IPS-15b (cell line): ENCODE measurements around the gene CACNA2D2.

Source experiments
- H3K27me3 ChIP-seq: one replicate; pipeline ENCODE4 v1.6.1; 2013; ENCODE audit warnings: low read length; ENCODE audit not compliant: control insufficient read depth, insufficient read depth
- H3K36me3 ChIP-seq: one replicate; pipeline ENCODE4 v1.6.1; 2013; ENCODE audit warnings: low read length; ENCODE audit not compliant: control insufficient read depth, insufficient read depth
- H3K4me1 ChIP-seq: one replicate; pipeline ENCODE4 v1.6.1; 2013; ENCODE audit warnings: mild to moderate bottlenecking, low read length; ENCODE audit not compliant: control insufficient read depth, insufficient read depth
- H3K4me3 ChIP-seq: one replicate; pipeline ENCODE4 v1.5.1; 2013; ENCODE audit warnings: low read depth, low read length
- H3K9ac ChIP-seq: one replicate; pipeline ENCODE4 v1.6.1; 2013; ENCODE audit warnings: low read depth, mild to moderate bottlenecking, low read length
- H3K9me3 ChIP-seq: one replicate; pipeline ENCODE4 v1.6.1; 2013; ENCODE audit warnings: mild to moderate bottlenecking, low read length; ENCODE audit not compliant: control insufficient read depth, insufficient read depth

CACNA2D2 gene

DNA sequence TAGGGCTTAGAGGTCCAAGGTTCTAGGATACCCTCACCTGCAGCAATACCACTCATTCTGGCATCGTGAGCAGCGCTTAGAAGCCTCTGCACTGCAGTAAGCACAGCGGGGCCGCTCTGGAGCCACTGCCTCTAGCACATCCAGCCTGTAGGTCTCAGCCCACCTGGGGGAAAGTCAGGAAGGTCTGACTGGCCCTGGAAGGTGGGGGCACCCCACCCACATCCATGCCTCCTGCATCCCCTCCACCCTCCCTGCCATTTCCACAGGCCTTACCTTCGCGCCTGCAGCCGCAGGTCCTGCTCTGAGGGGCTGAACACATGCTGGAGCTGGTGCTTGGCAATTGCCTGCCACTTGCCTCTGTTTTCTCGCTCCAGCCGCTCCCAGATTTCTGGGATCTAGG is 161.9 kb downstream of the CACNA2D2 start:
- Histone ChIP-seq H3K9ac (no peak overlapping the region), H3K36me3 (no peaks in the 10 kb centered on the region), H3K4me3 (peak overlapping the region; percentile 58), H3K4me1 (peaks cover 3% of the 10 kb centered on the region), H3K9me3 (no peaks in the 10 kb centered on the region), H3K27me3 (peaks cover 77% of the 10 kb centered on the region)

DNA sequence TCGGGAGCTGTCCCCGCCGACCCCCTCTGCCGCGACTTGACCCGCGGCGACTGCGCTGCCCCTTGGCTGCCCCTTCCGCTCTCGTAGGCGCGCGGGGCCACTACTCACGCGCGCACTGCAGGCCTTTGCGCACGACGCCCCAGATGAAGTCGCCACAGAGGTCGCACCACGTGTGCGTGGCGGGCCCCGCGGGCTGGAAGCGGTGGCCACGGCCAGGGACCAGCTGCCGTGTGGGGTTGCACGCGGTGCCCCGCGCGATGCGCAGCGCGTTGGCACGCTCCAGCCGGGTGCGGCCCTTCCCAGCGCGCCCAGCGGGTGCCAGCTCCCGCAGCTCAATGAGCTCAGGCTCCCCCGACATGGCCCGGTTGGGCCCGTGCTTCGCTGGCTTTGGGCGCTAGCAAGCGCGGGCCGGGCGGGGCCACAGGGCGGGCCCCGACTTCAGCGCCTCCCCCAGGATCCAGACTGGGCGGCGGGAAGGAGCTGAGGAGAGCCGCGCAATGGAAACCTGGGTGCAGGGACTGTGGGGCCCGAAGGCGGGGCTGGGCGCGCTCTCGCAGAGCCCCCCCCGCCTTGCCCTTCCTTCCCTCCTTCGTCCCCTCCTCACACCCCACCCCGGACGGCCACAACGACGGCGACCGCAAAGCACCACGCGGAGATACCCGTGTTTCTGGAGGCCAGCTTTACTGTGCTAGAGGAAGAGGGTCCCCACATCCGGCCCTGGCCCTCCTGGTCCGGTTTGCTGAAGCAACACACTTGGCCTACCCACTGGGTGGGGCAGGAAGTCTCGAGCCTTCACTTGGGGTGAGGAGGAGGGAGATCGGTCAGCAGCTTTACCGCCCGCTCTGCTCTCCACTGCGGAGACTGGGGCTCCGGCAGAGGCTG is 162.7 kb downstream of the CACNA2D2 start, which contains the start of gene RASSF1:
RASSF1 (minus strand) TSS at position 389 of the 882 bp plus-strand sequence; CDS start at position 358, 31 bp downstream.
- Histone ChIP-seq H3K9ac (peak within 1 kb of the TSS; percentile 24), H3K4me3 (peak within 1 kb of the TSS; percentile 58), H3K27me3 (peaks cover 70% of the 10 kb centered on the region), H3K9me3 (no peaks in the 10 kb centered on the region), H3K4me1 (peaks cover 3% of the 10 kb centered on the region), H3K36me3 (no peaks in the 10 kb centered on the region)

DNA sequence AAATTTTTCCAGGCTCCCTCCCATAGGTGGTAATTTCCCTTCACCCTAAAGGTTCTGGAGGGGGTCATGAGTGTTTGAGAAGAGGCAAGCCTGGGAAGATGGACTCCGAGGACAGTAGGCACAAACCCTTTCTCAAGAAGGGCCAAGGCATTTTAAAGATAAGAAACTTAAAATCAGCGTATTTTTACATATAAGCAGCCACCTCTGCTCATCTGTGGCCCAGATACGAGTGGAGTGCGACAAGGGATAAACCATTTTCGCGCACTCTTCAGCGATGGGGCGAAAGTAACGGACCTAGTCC is 163.3 kb downstream of the CACNA2D2 start:
- Histone ChIP-seq H3K27me3 (peaks cover 67% of the 10 kb centered on the region), H3K4me1 (peaks cover 3% of the 10 kb centered on the region), H3K9ac (no peak overlapping the region), H3K4me3 (peak overlapping the region; percentile 58), H3K9me3 (no peaks in the 10 kb centered on the region), H3K36me3 (no peaks in the 10 kb centered on the region)

DNA sequence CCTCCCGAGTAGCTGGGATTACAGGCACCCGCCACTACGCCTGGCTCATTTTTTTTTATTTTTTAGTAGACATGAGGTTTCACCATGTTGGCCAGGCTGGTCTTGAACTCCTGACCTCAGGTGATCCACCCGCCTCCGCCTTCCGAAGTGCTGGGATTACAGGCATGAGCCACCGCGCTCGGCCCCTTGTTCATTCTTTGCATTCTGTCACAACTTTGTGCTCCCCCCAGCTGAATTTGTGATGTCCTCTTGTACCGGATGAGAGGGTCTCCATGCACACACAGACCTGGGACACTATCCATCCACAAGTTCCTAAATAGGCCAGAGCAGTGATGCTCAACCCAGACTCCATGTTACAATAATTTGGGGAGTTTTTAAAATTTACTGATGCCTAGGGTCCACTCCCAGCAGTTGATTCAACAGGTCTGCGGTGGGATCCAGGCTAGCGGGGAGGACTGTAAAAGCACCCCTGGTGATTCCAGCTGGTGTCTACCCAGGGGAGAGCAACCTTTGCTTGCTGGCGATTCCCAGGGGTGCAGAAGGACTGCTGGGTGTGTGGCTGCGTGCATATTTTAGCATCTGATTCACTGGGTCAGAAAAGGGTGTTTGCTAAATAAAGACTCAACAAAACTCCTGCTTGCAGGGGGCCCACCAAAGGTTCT is 163.8 kb downstream of the CACNA2D2 start:
- peaks cover 4% of the 10 kb centered on the region for H3K4me1 ChIP-seq
- peak overlapping the region; percentile 58 for H3K4me3 ChIP-seq
- H3K36me3 ChIP-seq: no peaks in the 10 kb centered on the region

DNA sequence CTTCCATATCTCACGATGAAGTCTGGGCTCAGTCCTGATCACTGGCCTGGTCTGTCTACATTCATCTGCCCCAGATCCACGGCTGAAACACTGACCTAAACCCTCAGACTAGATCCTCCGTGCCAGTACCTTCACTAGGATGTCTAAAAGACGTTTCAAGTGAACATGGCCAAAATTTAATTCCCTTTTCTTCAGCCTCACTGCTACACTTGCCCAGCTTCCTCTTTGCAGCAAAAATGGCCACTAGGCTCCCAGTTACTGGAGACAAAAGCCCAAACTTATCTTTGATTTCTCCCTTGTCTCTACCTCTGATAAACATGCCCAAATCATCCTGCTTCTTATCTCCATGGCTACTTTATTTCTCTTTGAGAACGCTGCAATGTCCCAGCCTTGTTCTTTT is 164.5 kb downstream of the CACNA2D2 start:
- Histone ChIP-seq H3K4me3 (no peak overlapping the region), H3K9me3 (no peaks in the 10 kb centered on the region), H3K4me1 (peaks cover 6% of the 10 kb centered on the region), H3K27me3 (peaks cover 56% of the 10 kb centered on the region), H3K36me3 (no peaks in the 10 kb centered on the region), H3K9ac (no peak overlapping the region)

More for the DNA sequence above, 163.8 kb downstream of the CACNA2D2 start:
- H3K27me3 ChIP-seq: peaks cover 62% of the 10 kb centered on the region
- H3K9ac ChIP-seq: no peak overlapping the region
- no peaks in the 10 kb centered on the region for H3K9me3 ChIP-seq

DNA sequence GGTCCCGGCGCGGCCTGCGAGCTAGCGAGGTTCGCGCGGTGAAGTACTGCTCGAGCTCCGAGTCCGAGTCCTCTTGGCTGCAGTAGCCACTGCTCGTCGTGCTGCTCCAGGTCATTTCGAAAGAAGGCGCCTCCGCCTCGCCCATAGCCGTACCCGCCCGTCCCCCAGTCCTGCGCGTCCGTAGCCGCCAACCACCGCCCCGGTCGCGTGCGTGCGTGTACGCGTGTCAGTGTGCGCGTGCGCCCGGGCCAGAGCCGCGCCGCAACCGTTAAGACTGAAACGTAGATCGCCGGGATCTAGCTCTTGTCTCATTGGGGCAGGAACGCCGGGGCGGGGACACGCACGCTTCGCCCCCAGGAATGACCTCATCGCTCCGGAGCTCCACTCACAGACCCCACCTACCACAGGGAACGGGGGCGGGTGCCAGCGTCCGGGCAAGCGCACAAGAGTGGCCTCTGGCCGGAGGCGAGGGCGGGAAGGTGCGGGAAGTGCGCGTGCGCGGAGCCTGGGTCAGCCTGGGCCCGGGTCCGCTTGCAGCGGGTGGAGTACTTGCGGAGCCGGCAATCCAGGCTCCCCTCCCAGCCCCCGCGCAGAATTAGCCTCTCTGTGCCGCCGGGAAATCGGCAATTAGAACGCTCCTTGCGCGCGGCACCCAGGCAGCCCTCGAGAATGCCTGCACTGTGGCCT is 166.1 kb downstream of the CACNA2D2 start:
- Histone ChIP-seq H3K9me3 (no peaks in the 10 kb centered on the region), H3K4me1 (peaks cover 6% of the 10 kb centered on the region), H3K27me3 (peaks cover 41% of the 10 kb centered on the region), H3K36me3 (peaks cover 5% of the 10 kb centered on the region), H3K9ac (peak overlapping the region; percentile 91), H3K4me3 (peak overlapping the region; percentile 95)

DNA sequence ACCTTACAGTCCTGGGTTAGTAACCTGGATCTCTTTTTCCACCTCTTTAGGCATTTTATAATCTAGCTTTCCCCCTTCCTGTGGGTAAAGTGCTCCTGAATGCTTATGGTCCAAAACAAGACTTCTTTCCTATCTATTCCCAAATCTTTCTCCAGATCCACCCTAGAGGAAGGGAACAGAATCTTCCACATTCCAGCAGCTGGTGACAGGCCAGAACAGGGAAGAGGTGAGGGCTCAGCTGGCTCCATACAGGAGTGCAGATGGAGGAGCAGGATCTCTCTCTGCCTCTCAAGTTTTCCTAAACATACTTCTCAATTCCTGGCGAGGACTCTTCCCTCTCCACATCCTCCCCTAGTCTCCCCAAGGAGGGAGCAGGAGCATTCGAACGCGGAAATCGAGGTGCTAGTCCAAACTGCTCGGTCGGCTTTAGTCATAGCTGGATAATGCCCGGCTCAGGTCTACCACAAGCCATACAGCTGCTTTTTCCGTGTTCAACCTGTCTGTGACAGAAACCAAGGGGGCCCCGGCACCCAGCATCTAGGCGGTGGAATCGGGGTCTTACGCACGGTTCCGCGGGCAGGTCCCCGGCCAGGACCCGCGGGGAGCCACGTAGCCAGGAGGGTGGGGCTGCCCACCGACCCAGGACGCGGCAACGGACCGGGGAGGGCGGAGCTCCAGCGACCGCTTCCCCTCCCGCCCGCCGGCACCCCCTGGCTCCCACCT is 166.8 kb downstream of the CACNA2D2 start:
- Histone ChIP-seq H3K4me1 (peaks cover 6% of the 10 kb centered on the region), H3K9me3 (no peaks in the 10 kb centered on the region), H3K36me3 (peaks cover 9% of the 10 kb centered on the region), H3K9ac (peak overlapping the region; percentile 91), H3K27me3 (peaks cover 34% of the 10 kb centered on the region), H3K4me3 (peak overlapping the region; percentile 95)

DNA sequence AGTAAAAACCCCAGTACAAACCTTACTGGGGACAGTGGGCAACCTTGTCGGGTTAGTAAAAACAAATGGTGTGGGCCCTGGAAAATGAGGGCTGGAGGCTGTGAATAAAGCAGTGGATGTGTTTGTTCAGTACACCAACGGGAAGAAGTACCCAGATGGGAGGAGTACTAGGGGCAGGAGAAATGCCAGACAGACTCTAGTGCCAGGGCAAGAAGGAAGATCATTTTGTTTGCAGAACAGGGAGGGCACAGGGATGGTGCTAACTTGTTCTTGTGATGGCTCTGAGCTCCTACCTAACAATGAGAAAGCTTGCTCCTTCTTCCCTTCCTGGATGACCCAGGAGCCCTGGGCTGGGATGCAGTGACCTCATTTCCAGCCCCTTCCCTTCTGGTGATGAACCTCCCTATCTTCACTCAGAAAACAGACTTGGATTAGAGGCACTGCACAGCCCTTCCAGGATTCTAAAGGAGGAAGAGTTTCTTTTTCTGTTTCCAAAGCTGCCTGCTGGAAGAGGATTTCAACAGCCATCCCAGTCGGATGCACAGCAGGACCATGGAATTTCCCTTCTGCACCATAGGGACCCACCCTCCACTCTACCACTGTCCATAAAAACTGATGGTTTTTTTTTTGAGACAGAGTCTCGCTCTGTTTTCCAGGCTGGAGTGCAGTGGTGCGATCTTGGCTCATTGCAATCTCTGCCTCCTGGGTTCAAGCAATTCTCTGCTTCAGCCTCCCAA is 168.9 kb downstream of the CACNA2D2 start:
- Histone ChIP-seq H3K27me3 (peaks cover 14% of the 10 kb centered on the region), H3K9me3 (no peaks in the 10 kb centered on the region), H3K36me3 (peaks cover 24% of the 10 kb centered on the region), H3K4me3 (peak overlapping the region; percentile 18), H3K4me1 (peaks cover 3% of the 10 kb centered on the region), H3K9ac (no peak overlapping the region)

DNA sequence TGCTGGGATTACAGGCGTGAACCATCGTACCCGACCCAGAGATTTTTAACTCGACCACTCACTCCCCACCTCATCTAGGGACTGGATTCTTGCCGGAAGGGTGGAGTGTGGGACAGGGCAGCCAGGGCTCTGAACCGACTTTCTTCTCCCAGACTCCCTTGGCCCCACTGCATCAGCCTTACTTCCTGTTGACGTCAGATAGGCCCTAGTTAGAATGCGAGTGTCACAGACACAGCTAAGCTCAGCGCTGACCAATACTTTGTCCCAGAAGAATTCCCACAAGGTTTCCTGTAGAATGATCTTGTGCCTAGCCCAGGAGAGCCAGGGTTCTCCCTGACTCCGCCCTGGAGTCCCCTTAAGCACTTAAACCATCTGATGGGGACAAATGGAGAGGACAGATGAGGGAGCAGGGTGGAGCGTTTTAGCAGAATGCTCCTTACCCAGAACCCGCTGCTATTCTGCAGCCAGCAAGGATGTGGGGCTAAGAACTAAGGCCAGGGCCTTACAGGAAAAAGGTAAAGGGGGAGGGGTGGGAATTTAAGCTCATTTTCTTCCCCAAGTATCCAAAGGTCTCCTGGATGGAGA is 169.6 kb downstream of the CACNA2D2 start:
- Histone ChIP-seq H3K9me3 (no peaks in the 10 kb centered on the region), H3K9ac (no peak overlapping the region), H3K27me3 (peaks cover 7% of the 10 kb centered on the region), H3K36me3 (peaks cover 24% of the 10 kb centered on the region), H3K4me1 (peaks cover 3% of the 10 kb centered on the region), H3K4me3 (no peak overlapping the region)

DNA sequence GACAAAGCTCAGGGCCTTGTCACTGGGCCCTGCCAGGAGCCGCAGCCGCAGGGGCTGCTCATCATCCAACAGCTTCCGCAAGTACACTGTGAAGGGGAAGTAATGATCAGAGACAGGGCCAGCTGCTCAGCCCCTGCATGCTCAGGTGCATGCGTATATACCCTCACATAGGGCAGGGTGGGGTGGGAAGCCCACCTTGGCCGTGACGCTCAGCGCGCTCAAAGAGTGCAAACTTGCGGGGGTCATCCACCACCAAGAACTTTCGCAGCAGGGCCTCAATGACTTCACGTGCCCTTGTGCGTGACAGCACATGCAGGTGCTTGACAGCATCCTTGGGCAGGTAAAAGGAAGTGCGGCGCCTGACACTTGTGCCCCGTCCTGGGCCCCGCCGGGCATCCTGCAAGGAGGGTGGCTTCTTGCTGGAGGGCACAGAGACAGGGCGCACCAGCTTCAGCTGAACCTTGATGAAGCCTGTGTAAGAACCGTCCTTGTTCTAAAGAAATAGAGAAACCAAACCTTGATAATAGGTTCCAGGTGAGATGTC is 172.0 kb downstream of the CACNA2D2 start:
- H3K9me3 ChIP-seq: no peaks in the 10 kb centered on the region
- H3K4me1 ChIP-seq: peaks cover 3% of the 10 kb centered on the region
- H3K27me3 ChIP-seq: no peaks in the 10 kb centered on the region
- H3K36me3 ChIP-seq: peaks cover 24% of the 10 kb centered on the region
- no peak overlapping the region for H3K9ac ChIP-seq
- H3K4me3 ChIP-seq: no peak overlapping the region
